ENCODE data around the gene TRIM29.
"Not testable (repeated sequence)": the region's sequence is repeated elsewhere in the genome, so short reads cannot be mapped to it uniquely, and the experiment has no call there.

The TRIM29 gene

DNA sequence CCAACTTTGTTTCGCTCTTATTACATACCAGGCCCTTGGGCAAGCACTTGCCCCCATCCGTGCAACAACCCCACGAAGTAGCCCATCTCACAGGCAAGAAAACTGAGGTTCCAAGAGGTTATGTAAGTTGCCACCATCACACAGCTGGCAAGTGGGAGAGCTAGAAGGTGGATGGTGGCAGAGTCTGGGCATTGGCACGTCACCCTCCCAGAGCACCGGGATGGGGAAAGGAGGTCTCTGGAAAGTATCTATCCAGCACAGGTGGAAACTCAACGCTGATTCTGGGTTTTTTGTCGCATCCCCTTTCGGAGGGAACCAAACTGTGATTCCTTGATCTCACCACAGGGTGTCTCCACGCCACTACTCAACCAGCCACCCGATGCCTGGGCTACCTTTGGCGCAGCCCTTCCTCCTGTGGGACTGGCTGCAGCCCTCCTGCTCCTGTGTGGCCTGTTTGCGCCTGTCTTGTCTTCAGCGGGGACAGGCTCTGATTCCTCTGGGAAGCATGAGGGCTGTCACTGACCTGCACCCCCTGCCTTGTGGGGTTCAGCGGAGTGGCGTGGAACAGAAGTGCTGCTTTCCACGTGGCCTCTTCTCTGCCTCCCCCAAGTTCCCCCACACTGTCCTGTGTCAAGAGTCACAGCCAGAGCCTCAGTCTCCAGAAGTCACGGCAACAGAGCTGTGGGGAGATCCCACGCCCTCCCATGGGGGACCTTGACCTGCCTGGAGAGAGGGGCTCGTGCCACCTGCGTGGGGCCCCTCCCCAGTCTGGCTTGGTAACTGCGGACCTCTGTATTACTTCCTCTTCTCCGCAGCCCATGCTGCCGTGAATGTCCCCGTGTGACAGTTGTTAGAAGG lies 34.4 kb upstream of the TRIM29 start:
- DNase-seq (ENCODE audit: low spot score), result peak; percentile 52

DNA sequence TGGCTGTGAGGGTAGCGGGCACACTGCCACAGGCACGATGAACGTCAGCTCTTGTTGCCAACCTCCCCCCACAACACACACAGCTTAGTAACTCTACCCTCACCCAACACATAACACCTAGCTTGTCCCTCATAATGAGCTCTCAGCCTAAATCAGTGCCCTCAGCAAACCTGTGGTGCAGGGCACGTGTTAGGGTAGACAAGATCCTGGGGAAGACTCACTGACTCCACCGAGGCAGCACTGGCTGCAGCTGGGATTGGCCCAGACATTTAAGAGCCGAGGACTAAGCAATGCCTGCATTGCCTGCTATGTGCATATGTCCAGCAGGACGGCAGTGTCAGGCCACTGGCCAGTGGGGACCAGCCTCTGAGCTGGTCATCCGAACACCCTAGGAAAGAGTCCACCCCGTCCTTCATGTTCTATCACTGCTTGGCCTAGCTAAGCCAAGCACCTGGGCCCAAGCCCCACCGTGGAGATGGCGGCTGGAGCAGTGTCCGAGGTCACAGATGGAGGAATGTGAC lies 32.9 kb upstream of the TRIM29 start:
- DNase-seq (ENCODE audit: low spot score), result no peak

DNA sequence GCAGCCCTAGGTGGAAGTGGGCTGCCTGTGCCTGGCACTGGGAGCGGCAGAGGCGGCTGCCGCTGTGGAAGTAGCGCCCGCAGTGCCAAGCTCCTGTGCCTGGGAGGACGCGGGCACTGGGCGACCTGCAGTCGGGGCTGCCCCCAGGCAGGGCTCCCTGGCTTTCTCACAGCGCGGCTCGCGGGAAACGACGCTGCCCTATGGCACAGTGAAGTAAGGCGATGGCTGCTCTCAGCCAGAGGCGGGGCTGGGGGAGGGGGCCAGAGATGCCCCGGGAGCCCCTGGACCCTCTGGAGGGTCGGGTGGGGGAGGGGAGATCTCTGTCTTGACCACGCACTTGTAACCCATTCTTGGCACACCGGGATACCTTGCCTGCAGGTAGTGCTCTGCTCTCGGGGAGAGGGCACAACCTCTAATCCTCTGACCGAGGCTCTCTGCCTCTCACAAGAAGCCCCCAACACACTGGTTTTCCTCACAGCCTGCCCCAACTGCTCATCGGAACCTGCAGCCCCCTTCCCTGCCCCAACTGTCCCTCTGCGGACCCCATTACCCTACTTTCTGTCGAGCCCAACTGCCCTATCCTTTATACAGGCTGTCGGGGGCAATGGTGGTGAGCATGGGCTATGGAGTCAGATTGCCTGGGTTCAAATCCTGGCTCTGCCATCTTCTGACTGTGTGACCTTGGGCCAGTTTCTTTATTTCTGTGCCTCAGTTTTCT lies 32.2 kb upstream of the TRIM29 start:
- DNase-seq (ENCODE audit: low spot score), result no peak

DNA sequence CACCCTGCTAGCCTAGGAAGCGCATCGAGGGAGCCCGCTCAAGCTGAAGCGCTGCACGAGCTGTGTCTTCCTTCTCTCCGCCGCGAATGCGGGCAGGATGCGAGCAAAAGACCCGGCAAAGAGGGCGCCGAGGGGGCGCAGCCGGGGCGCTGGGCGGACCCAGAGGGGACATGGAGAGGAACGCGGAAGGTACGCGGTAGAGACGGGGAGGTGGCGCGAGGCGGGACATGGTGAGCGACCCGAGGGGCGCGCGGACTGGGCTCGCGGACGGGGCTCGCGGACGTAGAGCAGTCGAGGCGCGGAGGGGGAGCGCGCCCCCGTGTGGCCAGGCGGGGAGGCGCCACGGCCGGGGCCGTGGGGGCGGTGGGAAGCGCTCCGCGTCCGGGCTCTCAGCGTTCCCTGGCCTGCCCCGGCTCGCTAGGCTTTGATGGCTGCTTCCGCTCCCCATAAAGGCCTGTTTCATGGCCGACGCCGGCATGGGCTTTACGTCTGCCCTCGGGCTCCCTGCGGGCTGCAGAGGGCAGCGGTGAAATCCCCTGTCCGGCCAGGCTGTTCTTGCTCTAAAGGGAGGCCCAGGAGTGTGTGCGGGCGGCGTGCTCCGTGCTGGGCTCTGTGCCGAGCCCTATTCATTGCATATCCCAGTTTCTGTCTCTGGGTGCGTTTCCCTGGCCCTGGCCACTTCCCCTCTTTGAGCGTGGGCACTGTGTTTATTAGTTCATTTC lies 31.2 kb upstream of the TRIM29 start:
- DNase-seq (ENCODE audit: low spot score), result no peak

DNA sequence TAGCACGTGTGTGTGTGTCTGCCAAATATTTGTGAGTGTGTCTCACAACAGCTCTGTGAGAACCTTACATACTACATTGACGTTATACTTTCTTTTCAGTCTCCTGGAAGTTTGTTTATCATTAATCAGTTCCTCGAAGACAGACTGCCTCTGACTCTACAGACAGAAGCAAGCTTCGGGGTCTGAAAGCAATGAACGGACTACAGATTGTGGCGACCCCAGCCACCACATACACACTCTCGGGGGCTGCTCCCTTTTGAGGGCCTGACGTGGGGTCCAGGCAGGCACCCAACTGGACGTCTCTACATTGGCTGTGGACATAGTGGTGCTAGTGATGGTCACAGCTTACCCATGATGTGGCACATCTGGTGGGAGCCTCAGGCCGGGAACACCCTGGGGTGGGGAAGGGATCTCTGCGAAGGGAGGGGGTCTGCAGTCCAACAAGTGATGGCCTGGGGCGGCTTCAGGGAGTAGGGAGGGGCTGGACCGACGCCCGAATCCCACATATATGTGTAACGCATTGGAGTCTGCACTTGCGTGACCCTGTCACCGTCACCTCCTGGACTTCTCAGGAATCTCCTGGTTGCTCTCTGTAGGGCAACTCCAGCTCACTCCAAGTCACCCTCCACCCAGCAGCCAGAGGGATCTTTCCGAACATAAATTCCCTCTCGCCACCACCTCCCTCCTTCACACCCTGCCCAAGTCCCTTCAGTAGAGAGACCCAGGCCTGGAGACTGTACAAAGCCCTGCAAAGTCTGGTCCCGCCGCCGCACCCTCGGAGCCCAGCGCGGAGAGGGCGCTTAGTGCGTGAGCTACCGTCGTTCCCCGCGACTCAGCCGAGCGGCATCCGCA lies 30.4 kb upstream of the TRIM29 start:
- DNase-seq (ENCODE audit: low spot score), result no peak

DNA sequence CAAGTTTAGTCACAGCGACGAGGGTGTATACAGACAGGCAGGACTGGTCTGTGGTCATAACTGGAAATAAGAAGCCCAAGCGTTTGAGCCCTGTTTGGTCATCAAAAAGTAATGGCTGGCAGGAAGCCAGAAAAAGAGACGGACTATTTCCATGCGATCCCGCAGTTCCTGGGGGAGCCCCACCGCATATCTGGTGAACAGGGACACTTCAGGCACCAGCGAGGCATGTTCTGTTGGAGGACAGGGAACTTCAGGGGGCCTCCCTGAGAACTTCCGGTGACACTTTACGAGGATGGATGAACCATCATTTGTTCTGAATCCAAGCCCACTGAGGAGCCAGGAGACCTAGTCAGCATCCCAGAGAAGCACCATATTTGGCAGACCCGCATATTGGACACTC lies 29.7 kb upstream of the TRIM29 start:
- DNase-seq (ENCODE audit: low spot score), result no peak

DNA sequence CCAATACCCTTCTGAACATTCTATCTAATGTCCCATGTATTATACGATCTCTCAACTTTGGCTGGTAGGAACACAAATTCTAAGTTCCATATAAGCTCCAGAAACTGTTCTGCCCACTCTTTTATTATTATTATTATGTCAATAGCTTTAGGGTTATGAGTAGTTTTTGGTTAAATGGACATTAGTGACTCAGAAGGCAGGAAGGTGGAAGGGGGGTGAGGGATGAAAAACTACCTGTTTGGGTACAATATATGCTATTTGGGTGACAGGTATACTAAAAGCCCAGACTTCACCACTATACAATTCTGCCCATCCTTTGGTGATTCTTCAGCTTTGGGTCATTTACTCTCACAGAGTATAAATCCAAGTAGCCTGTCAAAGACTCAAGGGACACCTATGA lies 22.5 kb upstream of the TRIM29 start:
- no peak for DNase-seq (ENCODE audit: low spot score)

DNA sequence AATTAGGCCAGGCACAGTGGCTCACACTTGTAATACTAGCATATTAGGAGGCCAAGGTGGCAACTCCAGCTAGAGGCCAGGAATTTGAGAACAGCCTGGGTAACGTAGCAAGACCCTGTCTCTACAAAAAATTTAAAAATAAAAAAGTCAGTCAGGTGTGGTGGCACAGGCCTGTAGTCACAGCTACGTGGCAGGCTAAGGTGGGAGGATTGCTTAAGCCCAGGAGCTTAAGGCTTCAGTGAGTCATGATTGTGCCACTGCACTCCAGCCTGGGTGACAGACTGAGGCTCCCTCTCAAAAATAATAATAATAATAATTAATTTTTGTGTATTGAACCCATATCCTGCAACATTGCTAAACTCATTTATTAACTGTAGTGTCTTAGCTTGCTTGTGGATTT lies 15.3 kb upstream of the TRIM29 start:
- DNase-seq (ENCODE audit: low spot score), result no peak

DNA sequence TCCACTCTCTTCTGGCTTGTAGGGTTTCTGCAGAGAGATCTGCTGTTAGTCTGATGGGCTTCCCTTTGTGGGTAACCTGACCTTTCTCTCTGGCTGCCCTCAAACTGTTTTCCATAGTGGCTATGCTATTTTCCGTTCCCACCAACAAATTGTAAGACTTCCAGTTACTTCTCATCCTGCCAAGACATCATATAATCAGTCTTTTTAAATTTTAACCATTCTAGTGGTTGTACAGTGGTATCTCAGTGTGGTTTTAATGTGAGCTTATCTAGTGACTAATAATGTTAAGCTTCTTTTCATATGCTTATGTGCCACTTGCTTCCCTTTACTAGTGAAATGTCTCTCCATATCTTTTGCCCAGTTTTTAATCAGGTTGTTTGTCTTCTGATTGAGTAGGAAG lies 13.6 kb upstream of the TRIM29 start:
- DNase-seq (ENCODE audit: low spot score), result no peak

DNA sequence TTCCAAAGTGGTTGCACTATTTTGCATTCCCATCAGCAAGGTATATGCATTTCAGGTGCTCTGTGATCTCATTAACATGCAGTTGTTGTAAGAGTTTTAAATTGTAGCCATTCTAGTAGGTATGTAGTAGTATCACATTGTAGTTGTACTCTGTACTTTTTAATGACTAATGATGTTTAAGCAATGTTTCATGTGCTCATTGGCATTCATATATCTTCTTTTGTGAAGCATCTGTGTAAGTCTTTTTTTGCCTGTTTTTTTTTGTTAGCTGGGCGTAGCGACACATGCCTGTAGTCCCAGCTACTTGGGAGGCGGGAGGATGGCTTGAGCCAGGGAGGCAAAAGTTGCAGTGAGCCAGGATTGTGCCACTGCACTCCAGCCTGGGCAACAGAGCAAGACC lies 11.3 kb upstream of the TRIM29 start:
- DNase-seq (ENCODE audit: low spot score), result no peak

DNA sequence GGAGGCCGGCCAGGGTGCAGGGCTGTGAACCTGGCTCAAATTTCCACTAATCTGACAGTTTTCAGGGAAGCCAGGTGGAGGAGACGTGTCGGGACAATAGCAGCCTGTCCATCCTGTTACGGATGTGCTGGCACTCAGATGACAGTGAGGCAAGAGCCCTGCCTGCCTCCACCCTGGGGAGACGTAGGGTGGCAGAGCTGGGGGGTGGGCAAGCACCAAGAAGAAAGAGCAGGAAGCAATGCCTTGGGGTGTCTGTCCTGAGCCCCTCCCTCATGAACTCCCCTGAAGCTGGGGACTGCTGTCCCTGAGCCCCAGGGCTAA lies 10.0 kb upstream of the TRIM29 start:
- no peak for DNase-seq (ENCODE audit: low spot score)

DNA sequence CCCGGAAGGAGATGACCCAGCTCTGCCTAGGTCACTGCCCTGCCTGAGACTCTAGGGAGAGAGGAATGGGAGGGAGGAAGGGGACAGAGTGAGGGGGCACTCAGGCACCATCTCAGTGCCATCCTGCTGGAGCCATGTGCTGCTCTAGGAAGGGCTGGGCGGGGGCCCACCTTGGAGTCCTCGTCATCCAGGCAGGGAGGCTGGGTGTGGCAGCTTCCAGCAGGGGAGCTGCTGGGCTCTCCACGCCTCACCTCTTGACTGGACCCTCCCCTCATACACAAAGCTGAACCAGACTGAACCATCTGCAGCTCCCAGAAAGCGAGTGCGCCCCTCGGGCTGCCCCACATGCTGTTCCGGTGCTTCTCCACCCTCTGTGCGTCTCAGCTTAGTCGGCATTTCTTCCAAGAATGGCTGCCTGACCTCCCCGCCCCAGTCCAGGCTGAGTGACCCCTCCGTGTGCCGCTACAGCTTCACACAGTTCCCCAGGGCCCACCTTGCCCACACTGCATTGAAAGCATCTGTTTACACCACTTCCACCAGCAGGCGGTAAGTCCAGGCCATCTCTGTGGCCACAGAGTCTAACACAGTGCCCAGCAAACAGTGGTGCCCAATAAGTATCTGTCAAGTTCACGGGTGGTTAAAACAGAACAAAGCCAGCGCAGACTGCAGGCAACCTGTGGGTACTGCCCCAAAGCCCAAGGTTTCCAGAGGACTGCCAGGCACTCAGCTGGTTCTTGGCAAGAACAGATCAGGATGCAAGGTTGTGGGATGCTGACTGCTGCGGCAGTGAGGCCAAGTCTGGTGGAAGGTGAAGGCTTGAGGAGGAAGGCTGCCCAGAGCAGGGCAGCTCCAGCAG lies 9.4 kb upstream of the TRIM29 start:
- no peak for DNase-seq (ENCODE audit: low spot score)

DNA sequence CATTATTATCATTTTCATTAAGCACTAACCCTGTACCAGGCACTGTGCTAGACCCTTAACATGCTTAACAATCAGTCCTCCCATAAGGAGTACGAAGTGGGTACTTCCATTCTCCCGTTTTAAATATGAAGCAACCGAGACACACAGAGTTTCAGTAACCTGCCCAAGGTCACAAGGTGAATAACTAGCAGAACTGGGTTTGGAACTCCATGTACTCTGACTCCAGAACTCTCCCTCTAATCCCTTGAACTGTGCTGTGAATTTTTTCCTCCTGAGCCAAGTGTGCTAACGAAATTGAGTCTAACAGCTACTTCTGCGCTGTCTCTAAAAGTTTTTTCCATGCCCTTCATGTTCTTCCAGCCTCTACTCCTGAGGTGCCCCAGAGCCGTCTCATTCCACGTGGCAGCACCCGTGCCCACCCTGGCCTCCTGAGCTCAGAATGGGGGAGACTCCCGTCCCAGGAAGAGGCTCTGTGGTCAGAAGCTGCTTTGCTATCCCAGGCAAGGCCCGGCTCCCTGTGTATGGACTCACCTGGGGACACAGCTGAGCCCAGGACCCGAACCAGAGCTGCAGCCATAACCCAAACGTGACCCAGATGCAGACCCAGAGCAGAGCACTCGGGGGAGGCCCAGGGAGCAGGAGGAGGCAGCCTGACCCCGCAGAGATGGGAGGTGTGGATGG lies 8.6 kb upstream of the TRIM29 start:
- no peak for DNase-seq (ENCODE audit: low spot score)

DNA sequence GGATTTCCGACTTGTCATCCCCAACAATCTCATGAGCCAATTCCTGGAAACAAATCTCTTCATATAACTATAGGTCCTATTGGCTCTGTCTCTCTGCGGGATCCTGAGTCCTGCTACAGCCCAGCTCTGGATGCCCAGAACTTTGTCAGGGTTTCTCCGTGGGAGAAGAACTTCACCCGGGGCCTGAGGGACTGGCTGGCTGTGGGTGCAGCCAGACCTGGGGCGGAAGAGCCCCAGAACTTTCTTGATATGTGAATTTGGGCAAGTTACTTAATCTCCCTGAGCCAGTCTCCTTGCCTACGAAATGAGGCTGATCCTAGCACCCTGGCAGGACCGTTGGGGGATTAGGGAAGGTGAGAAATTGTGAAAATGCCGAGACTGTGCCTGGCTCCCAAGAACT lies 6.6 kb upstream of the TRIM29 start:
- no peak for DNase-seq (ENCODE audit: low spot score)

DNA sequence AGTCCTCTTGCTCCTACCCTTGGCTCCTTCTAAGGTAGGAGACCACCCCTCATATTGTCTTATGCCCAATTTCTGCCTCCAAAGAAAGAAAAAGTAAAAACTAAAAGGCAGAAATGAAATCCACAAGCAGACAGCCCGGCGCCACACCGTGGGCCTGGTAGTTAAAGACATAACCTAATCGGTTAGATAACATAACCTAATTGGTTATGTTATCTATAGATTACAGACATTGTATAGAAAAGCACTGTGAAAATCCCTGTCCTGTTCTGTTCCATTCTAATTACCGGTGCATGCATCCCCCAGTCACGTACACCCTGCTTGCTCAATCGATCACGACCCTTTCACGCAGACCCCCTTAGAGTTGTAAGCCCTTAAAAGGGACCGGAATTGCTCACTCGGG lies 5.6 kb upstream of the TRIM29 start:
- not testable (repeated sequence) for DNase-seq (ENCODE audit: low spot score)

DNA sequence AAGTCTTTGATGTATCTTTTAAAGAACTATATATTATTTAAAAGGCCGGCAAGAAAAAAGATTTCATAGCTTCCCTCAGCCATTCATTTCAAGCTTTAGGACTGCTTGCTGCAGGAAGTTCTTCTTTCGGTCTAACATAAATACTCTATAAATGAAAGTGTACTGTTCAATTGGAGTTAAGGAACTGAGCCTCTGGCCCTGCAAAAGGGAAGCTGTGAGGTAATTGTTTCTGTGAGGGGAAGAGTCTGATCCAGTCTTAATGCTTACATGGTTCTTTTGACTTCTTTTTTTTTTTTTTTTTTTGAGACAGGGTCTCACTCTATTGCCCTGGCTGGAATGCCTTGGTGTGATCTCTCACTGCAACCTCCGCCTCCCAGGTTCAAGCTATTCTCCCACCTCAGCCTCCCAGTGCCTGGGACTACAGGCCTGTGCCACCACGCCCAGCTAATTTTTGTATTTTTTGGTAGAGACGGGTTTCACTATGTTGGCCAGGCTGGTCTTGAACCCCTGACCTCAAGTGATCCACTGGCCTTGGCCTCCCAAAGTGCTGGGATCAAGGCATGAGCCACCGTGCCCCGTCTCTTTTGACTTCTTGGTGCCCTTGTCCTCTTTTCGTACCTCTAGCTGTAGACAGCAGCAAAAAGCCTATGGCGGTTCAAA lies 4.7 kb upstream of the TRIM29 start:
- no peak for DNase-seq (ENCODE audit: low spot score)

DNA sequence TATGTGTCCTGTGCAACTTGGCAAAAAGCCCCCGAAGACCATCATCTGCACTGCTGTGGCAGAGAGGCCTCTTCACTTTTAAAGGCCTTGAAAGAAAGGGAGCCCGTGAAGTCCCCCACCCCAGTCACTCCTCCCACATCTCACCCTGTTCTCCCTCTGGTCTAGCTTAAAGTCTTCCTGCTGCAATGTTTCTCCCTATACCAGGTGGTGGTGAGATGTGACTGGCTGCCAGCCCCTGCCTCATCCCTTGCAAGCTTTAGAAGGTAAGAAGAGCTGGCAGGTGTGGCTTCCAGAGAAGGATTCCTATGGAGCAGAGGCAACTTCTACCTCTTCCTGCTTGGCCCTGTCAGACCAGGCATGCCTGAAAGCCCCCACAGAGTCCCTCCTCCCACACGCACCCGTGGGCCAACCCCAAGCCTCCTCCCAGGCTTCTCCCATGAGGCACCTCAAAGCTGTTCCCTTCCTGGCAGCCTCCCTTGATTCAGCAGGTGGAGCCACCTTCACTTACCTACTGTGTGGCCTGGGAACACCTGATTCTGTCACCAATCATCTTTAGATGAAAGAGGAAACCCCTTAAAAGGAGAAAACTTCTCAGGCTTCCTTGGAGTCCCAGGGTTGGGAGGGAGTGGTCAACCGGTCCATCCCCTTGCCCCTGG lies 4.0 kb upstream of the TRIM29 start:
- no peak for DNase-seq (ENCODE audit: low spot score)

DNA sequence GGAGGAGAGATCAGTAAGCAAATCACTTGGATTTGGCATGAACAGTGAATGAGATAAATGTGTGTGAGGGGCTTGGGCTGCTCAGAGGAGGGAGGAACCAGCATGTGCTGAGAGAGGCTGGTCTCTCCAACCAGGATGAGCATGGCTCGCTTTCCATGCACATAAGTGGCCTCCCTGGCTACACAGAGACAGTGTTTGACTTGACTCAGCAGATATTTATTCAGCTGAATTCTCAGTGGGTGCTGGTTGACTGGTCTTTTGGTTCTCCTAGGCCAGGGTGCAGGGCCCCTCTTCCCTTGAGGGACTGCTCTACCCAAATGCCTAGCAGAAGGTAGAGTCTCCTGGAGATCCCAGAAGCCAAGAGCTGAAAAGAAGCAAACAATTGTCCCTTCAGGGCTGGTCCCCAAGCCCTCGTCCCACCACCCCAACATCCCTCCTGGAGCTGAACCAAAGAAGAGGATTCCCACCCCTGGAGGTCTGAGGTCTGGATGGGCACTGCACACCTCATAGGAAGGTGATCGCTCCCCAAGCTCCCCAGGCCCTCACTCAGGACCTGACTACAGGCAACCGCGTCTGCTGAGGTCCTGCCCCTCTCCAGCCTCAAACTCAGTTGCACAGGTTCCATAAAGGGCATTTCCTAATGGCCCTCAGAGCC lies 3.3 kb upstream of the TRIM29 start:
- no peak for DNase-seq (ENCODE audit: low spot score)
